HCT116 (cell line): ENCODE measurements around the gene FAAP100. TPM values are rescaled to one million over a fixed set of nuclear protein-coding genes. Genes with fewer than 3 reads are reported as not detected.

Source experiments
- ATAC-seq: fragments of 200-7000 bp; cut with Tn5 transposase; 2 replicates; pipeline ENCODE4 v1.9.1; 2020; ENCODE audit warnings: mild to moderate bottlenecking, moderate library complexity
- BruUV-seq: library from RNA; stranded (reverse); fragments of 400-500 nt; replicated peaks from 2 replicates; lab custom pipeline; 2021; lab: Mats Ljungman, UMichigan
- CTCF ChIA-PET: fragments of 300-600 bp; sonication (Branson Sonifier 250); formaldehyde crosslinking; loops from one replicate; lab custom pipeline; 2021; ENCODE audit warnings: antibody characterized with exemption; lab: Charles Lee
- POLR2A ChIA-PET: fragments of 300-600, 350-600 bp; sonication (Branson Sonifier 250); formaldehyde crosslinking; loops from one replicate; lab custom pipeline; 2021; ENCODE audit warnings: antibody characterized with exemption; lab: Charles Lee
- RAD21 ChIA-PET, 2 experiments: fragments of 300-600 bp; sonication (Branson Sonifier 250); formaldehyde crosslinking; loops; one replicate each; lab custom pipeline; 2023; ENCODE audit warnings: low total read pairs in 2 of 2; ENCODE audit not compliant: uncharacterized antibody in 2 of 2, unreplicated experiment in 2 of 2, low non-redundant PET in 1 of 2; lab: Charles Lee
- DNase-seq: peaks from one replicate; pipeline ENCODE4 v3.0.0-alpha.2; 2010; ENCODE audit warnings: low read depth, low spot score
- H2AFZ ChIP-seq: fragments of 200-600 bp; shearing (Covaris generic), sonication (generic); 2 replicates; pipeline ENCODE4 v1.6.1; 2017; ENCODE audit warnings: low read depth, mixed run types, mixed read lengths, antibody characterized with exemption, low read length; ENCODE audit not compliant: poor library complexity, severe bottlenecking
- H3K27ac ChIP-seq: 2 replicates; pipeline ENCODE4 v1.5.1; 2012; ENCODE audit warnings: low read depth, low read length
- H3K27me3 ChIP-seq: fragments of 200-600 bp; sonication (generic); 2 replicates; pipeline ENCODE4 v1.6.1; 2016; ENCODE audit warnings: mixed run types, low read length, mixed read lengths; ENCODE audit not compliant: insufficient read depth
- H3K36me3 ChIP-seq, 2 experiments: fragments of 200-500 bp in 1 of 2; fragments of 200-600 bp in 1 of 2; sonication (Bioruptor generic) in 1 of 2; sonication (generic) in 1 of 2; 2 replicates each; pipeline versions ENCODE4 v1.5.1 to v1.6.1; 2014 to 2016; ENCODE audit warnings: low read length in 2 of 2, inconsistent platforms in 1 of 2, mixed read lengths in 1 of 2, mixed run types in 1 of 2; ENCODE audit not compliant: insufficient read depth in 2 of 2, control insufficient read depth in 1 of 2
- H3K4me1 ChIP-seq, 2 experiments: fragments of 200-600 bp in 1 of 2; sonication (generic) in 1 of 2; 2 replicates each; pipeline versions ENCODE4 v1.5.1 to v1.6.1; 2012 to 2017; ENCODE audit warnings: low read length in 2 of 2, inconsistent platforms in 1 of 2, mild to moderate bottlenecking in 1 of 2, mixed read lengths in 1 of 2, mixed run types in 1 of 2, moderate library complexity in 1 of 2; ENCODE audit not compliant: insufficient read depth in 2 of 2, control insufficient read depth in 1 of 2
- H3K4me2 ChIP-seq: fragments of 200-600 bp; sonication (generic); 2 replicates; pipeline ENCODE4 v1.6.1; 2017; ENCODE audit warnings: mixed run types, low read length, mixed read lengths
- H3K4me3 ChIP-seq, 2 experiments: fragments of 200-600 bp in 1 of 2; sonication (generic) in 1 of 2; replicated peaks in 1 of 2; 2 replicates each; pipeline ENCODE4 v1.5.1; 2011 to 2016; ENCODE audit warnings: low read length in 2 of 2, control low read depth in 1 of 2, low read depth in 1 of 2, mild to moderate bottlenecking in 1 of 2, mixed read lengths in 1 of 2, mixed run types in 1 of 2
- H3K79me2 ChIP-seq: fragments of 200-600 bp; sonication (generic); 2 replicates; pipeline ENCODE4 v1.6.1; 2017; ENCODE audit warnings: mild to moderate bottlenecking, mixed run types, low read length, moderate library complexity, mixed read lengths; ENCODE audit not compliant: insufficient read depth
- H3K9ac ChIP-seq: fragments of 200-600 bp; sonication (generic); 2 replicates; pipeline ENCODE4 v1.6.1; 2016; ENCODE audit warnings: low read length, mixed read lengths
- H3K9me2 ChIP-seq: fragments of 200-600 bp; sonication (generic), shearing (Covaris generic); 2 replicates; pipeline ENCODE4 v1.6.1; 2017; ENCODE audit warnings: mixed run types, mild to moderate bottlenecking, moderate library complexity; ENCODE audit not compliant: insufficient read depth
- H3K9me3 ChIP-seq, 2 experiments: fragments of 200-500 bp in 1 of 2; fragments of 200-600 bp in 1 of 2; sonication (Bioruptor generic) in 1 of 2; sonication (generic) in 1 of 2; 2 replicates each; pipeline ENCODE4 v1.6.1; 2014 to 2017; ENCODE audit warnings: low read length in 2 of 2, mixed read lengths in 2 of 2, inconsistent platforms in 1 of 2, low read depth in 1 of 2, mild to moderate bottlenecking in 1 of 2, mixed run types in 1 of 2, moderate library complexity in 1 of 2; ENCODE audit not compliant: control insufficient read depth in 1 of 2, insufficient read depth in 1 of 2
- H4K20me1 ChIP-seq: fragments of 200-600 bp; sonication (generic), shearing (Covaris generic); 2 replicates; pipeline ENCODE4 v1.6.1; 2017; ENCODE audit warnings: mixed run types, mild to moderate bottlenecking, moderate library complexity; ENCODE audit not compliant: insufficient read depth
- CBX3 ChIP-seq: IDR thresholded peaks from 2 replicates; pipeline ENCODE4 v1.6.1; 2012; ENCODE audit warnings: low read depth
- CEBPB ChIP-seq: IDR thresholded peaks from 2 replicates; pipeline ENCODE4 v1.6.1; 2012; ENCODE audit warnings: low read depth
- EGR1 ChIP-seq: IDR thresholded peaks from 2 replicates; pipeline ENCODE4 v1.6.1; 2012; ENCODE audit warnings: low read depth
- EZH2 ChIP-seq: fragments of 200-600 bp; sonication (generic); IDR thresholded peaks from 2 replicates; pipeline ENCODE4 v1.6.1; 2017; ENCODE audit warnings: antibody characterized with exemption, mixed run types
- EZH2phosphoT487 ChIP-seq: fragments of 200-600 bp; IDR thresholded peaks from 2 replicates; pipeline ENCODE4 v1.6.1; 2018; ENCODE audit warnings: antibody characterized with exemption, borderline replicate concordance
- JUND ChIP-seq: IDR thresholded peaks from 2 replicates; pipeline ENCODE4 v1.6.1; 2012
- POLR2AphosphoS5 ChIP-seq: IDR thresholded peaks from 2 replicates; pipeline ENCODE4 v1.6.1; 2011; ENCODE audit warnings: mild to moderate bottlenecking, low read depth, low read length, moderate library complexity
- SIN3A ChIP-seq: IDR thresholded peaks from 2 replicates; pipeline ENCODE4 v1.6.1; 2012; ENCODE audit warnings: low read depth
- SP1 ChIP-seq: IDR thresholded peaks from 2 replicates; pipeline ENCODE4 v1.6.1; 2012; ENCODE audit warnings: low read depth
- SRF ChIP-seq: IDR thresholded peaks from 2 replicates; pipeline ENCODE4 v1.6.1; 2012; ENCODE audit warnings: low read depth
- TCF7L2 ChIP-seq: IDR thresholded peaks from 2 replicates; pipeline ENCODE4 v1.7.0; 2011; ENCODE audit warnings: borderline replicate concordance, inconsistent platforms; ENCODE audit not compliant: insufficient read depth, insufficient read length; ENCODE audit errors: extremely low read depth
- YY1 ChIP-seq: IDR thresholded peaks from 2 replicates; pipeline ENCODE4 v1.6.1; 2011; ENCODE audit warnings: low read length, low read depth, moderate library complexity, mild to moderate bottlenecking; ENCODE audit not compliant: insufficient replicate concordance; ENCODE audit errors: extremely low read depth
- ZFX ChIP-seq: fragments of 450-650 bp; IDR thresholded peaks from 2 replicates; pipeline ENCODE4 v1.6.1; 2017
- ZNF274 ChIP-seq: fragments of 200-500 bp; sonication (Bioruptor generic); IDR thresholded peaks from 2 replicates; pipeline ENCODE4 v1.6.1; 2014; ENCODE audit warnings: mild to moderate bottlenecking, low read depth, low read length, inconsistent platforms
- intact Hi-C: fragments of 100-400 bp; cut with micrococcal nuclease; formaldehyde crosslinking; loops from 2 replicates; pipeline ENCODE4 v1.10.0; 2022
- total RNA-seq: library from RNA; stranded (reverse); gene quantifications from one replicate; pipeline ENCODE4 v1.2.1, GENCODE V29; 2021; ENCODE audit not compliant: unreplicated experiment
- TF ChIP-seq, protein P1 (sequence below): IDR thresholded peaks from 2 replicates; pipeline ENCODE4 v1.6.1; 2011; ENCODE audit warnings: mild to moderate bottlenecking, low read length, moderate library complexity; ENCODE audit not compliant: insufficient replicate concordance; ENCODE audit errors: extremely low read depth
- TF ChIP-seq, protein P2 (sequence below): IDR thresholded peaks from 2 replicates; pipeline ENCODE4 v1.6.1; 2012
- TF ChIP-seq, protein P3 (sequence below): IDR thresholded peaks from 2 replicates; pipeline ENCODE4 v1.6.1; 2012; ENCODE audit warnings: low read depth
- TF ChIP-seq, protein P4 (sequence below), 3 experiments: fragments of 200-600 bp in 1 of 3; sonication (generic) in 1 of 3; IDR thresholded peaks in 2 of 3; conservative IDR thresholded peaks in 1 of 3; 2 replicates each; pipeline ENCODE4 v1.5.1; 2012 to 2017; ENCODE audit warnings: low read depth in 2 of 3, low read length in 2 of 3, antibody characterized with exemption in 1 of 3, borderline replicate concordance in 1 of 3, control low read depth in 1 of 3, mild to moderate bottlenecking in 1 of 3, mixed read lengths in 1 of 3, mixed run types in 1 of 3, moderate library complexity in 1 of 3; ENCODE audit not compliant: insufficient read depth in 1 of 3
- TF ChIP-seq, protein P5 (sequence below): IDR thresholded peaks from 2 replicates; pipeline ENCODE4 v1.6.1; 2012

The FAAP100 gene
- total RNA-seq, 1 experiment from 2014 or later = 53.4 TPM

DNA sequence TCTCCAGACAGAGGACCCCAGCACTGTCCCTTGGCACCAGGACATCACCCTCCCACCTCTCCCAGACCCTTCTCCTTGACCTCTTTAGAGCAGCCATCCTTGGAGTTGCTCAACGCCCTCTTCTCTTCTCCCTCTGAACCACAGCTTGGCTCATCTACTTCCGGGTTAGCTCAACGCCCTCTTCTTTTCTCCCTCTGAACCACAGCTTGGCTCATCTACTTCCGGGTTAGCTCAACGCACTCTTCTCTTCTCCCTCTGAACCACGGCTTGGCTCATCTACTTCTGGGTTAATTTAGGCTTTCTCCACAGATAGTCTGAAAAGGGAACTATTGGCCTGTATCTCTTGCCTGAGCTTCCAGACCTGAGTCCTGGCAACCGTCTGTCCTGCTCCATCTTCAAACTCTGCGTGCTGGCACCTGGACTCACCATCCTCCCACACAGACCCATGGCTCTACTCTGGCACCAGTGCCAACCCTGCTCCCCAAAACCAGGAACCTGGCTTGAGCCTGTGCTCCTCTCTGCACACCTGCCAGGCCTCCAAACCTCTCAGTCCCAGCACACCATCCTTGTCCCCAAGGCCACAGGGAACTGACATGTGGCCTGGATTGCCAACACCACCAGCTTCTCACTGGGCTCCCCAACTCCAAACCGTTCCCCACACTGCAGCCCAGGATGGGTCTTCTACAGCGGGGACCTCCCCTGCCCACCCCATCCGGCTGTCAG lies 25.3 kb upstream of the FAAP100 start:
- Histone ChIP-seq H3K4me1 (peaks cover 24 to 42% of the 10 kb centered on the region in 2 experiments), H3K9ac (no peak overlapping the region), H4K20me1 (peaks cover 8% of the 10 kb centered on the region), H3K9me2 (no peaks in the 10 kb centered on the region), H3K36me3 (peaks cover 33 to 55% of the 10 kb centered on the region in 2 experiments), H3K27ac (peak overlapping the region; percentile 40), H3K9me3 (no peaks in the 10 kb centered on the region), H3K79me2 (peaks cover 85% of the 10 kb centered on the region), H3K4me3 (no peak overlapping the region), H3K27me3 (no peaks in the 10 kb centered on the region), H2AFZ (no peak overlapping the region)
- intact Hi-C loops = no loop called here
- ChIA-PET RAD21 (interaction anchor here in 1 of 2 experiments (0.7 kb wide), 1 partner anchor 100 kb away, joined by 4 read pairs; no protein-coding TSS in a partner anchor), POLR2A (interaction anchor here (1.1 kb wide), 1 partner anchor 11 kb away, joined by 5 read pairs; no protein-coding TSS in a partner anchor)
- TF ChIP-seq, protein P1, sequence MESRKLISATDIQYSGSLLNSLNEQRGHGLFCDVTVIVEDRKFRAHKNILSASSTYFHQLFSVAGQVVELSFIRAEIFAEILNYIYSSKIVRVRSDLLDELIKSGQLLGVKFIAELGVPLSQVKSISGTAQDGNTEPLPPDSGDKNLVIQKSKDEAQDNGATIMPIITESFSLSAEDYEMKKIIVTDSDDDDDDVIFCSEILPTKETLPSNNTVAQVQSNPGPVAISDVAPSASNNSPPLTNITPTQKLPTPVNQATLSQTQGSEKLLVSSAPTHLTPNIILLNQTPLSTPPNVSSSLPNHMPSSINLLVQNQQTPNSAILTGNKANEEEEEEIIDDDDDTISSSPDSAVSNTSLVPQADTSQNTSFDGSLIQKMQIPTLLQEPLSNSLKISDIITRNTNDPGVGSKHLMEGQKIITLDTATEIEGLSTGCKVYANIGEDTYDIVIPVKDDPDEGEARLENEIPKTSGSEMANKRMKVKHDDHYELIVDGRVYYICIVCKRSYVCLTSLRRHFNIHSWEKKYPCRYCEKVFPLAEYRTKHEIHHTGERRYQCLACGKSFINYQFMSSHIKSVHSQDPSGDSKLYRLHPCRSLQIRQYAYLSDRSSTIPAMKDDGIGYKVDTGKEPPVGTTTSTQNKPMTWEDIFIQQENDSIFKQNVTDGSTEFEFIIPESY = no peak
- TF ChIP-seq EZH2 (no peak), CBX3 (no peak), JUND (no peak), POLR2AphosphoS5 (no peak), SRF (no peak), ZNF274 (no peak), ZFX (no peak), EZH2phosphoT487 (no peak), CEBPB (no peak), SP1 (no peak), EGR1 (no peak), SIN3A (no peak), YY1 (no peak), TCF7L2 (no peak)
- TF ChIP-seq, protein P2, sequence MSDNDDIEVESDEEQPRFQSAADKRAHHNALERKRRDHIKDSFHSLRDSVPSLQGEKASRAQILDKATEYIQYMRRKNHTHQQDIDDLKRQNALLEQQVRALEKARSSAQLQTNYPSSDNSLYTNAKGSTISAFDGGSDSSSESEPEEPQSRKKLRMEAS = no peak
- TF ChIP-seq, protein P3, sequence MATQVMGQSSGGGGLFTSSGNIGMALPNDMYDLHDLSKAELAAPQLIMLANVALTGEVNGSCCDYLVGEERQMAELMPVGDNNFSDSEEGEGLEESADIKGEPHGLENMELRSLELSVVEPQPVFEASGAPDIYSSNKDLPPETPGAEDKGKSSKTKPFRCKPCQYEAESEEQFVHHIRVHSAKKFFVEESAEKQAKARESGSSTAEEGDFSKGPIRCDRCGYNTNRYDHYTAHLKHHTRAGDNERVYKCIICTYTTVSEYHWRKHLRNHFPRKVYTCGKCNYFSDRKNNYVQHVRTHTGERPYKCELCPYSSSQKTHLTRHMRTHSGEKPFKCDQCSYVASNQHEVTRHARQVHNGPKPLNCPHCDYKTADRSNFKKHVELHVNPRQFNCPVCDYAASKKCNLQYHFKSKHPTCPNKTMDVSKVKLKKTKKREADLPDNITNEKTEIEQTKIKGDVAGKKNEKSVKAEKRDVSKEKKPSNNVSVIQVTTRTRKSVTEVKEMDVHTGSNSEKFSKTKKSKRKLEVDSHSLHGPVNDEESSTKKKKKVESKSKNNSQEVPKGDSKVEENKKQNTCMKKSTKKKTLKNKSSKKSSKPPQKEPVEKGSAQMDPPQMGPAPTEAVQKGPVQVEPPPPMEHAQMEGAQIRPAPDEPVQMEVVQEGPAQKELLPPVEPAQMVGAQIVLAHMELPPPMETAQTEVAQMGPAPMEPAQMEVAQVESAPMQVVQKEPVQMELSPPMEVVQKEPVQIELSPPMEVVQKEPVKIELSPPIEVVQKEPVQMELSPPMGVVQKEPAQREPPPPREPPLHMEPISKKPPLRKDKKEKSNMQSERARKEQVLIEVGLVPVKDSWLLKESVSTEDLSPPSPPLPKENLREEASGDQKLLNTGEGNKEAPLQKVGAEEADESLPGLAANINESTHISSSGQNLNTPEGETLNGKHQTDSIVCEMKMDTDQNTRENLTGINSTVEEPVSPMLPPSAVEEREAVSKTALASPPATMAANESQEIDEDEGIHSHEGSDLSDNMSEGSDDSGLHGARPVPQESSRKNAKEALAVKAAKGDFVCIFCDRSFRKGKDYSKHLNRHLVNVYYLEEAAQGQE = no peak
- TF ChIP-seq, protein P4, sequence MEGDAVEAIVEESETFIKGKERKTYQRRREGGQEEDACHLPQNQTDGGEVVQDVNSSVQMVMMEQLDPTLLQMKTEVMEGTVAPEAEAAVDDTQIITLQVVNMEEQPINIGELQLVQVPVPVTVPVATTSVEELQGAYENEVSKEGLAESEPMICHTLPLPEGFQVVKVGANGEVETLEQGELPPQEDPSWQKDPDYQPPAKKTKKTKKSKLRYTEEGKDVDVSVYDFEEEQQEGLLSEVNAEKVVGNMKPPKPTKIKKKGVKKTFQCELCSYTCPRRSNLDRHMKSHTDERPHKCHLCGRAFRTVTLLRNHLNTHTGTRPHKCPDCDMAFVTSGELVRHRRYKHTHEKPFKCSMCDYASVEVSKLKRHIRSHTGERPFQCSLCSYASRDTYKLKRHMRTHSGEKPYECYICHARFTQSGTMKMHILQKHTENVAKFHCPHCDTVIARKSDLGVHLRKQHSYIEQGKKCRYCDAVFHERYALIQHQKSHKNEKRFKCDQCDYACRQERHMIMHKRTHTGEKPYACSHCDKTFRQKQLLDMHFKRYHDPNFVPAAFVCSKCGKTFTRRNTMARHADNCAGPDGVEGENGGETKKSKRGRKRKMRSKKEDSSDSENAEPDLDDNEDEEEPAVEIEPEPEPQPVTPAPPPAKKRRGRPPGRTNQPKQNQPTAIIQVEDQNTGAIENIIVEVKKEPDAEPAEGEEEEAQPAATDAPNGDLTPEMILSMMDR (IDR thresholded peaks at IDR 0.05 in 2 of 3, conservative IDR thresholded peaks at IDR 0.05 in 1 of 3; ENCODE audit: borderline replicate concordance in 1 of 3, insufficient read depth in 1 of 3, low read depth in 2 of 3, low read length in 2 of 3) = no peak
- TF ChIP-seq, protein P5, sequence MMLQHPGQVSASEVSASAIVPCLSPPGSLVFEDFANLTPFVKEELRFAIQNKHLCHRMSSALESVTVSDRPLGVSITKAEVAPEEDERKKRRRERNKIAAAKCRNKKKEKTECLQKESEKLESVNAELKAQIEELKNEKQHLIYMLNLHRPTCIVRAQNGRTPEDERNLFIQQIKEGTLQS = no peak
- TF ChIP-seq, all 23 proteins: peak for 0
- peak overlapping the region; percentile 45 for H3K4me2 ChIP-seq
- DNase-seq (no peak), ATAC-seq (peak; percentile 36)
- CTCF ChIA-PET = no interaction called here
- no TSS peak for BruUV-seq
